AG04449 (cell line): Measurements from ENCODE around the gene FBLL1.
"Not testable (repeated sequence)": the region's sequence is repeated elsewhere in the genome, so short reads cannot be mapped to it uniquely, and the experiment has no call there.

Source experiments
- CTCF ChIA-PET: fragments of 350-600 bp; formaldehyde crosslinking; extraction: SDS; loops from one replicate; lab custom pipeline; 2021; ENCODE audit warnings: antibody characterized with exemption; lab: Yijun Ruan, JAX
- POLR2A ChIA-PET: fragments of 400-600, 350-600 bp; formaldehyde crosslinking; extraction: SDS; loops from one replicate; lab custom pipeline; 2020; ENCODE audit warnings: antibody characterized with exemption, inconsistent platforms; lab: Yijun Ruan, JAX
- DNase-seq: peaks from one replicate; pipeline ENCODE4 v3.0.0-alpha.2; 2010; ENCODE audit warnings: low read depth, low spot score
- H3K4me3 ChIP-seq: 2 replicates; pipeline ENCODE4 v1.5.1; 2011; ENCODE audit warnings: low read depth, mild to moderate bottlenecking, control low read depth, low read length
- TF ChIP-seq, protein P1 (sequence below): IDR thresholded peaks from one replicate; pipeline ENCODE4 v1.5.1; 2011; ENCODE audit warnings: mild to moderate bottlenecking, moderate library complexity, low read length, control low read depth, inconsistent platforms; ENCODE audit not compliant: insufficient read depth; ENCODE audit errors: missing control alignments

Gene FBLL1

DNA sequence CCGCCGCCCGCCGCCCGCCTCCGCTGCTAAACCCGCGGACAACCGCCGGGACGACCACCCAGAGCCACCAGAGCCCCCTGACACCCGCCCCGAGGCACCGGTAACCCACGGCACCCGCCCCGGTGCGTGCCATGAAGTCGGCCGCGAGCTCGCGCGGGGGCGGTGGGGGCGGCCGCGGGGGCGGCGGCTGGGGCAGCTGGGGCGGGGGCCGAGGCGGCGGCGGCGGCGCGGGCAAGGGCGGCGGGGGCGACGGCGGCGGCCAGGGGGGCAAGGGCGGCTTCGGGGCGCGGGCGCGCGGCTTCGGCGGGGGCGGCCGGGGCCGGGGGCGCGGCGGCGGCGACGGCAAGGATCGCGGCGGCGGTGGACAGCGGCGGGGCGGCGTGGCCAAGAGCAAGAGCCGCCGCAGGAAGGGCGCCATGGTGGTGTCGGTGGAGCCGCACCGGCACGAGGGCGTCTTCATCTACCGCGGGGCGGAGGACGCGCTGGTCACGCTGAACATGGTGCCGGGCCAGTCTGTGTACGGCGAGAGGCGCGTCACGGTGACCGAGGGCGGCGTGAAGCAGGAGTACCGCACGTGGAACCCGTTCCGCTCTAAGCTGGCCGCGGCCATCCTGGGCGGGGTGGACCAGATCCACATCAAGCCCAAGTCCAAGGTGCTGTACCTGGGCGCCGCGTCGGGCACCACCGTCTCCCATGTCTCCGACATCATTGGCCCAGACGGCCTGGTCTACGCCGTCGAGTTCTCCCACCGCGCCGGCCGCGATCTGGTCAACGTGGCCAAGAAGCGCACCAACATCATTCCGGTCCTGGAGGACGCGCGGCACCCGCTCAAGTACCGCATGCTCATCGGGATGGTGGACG is 499 bp downstream of the FBLL1 start:
- TF ChIP-seq, protein P1, sequence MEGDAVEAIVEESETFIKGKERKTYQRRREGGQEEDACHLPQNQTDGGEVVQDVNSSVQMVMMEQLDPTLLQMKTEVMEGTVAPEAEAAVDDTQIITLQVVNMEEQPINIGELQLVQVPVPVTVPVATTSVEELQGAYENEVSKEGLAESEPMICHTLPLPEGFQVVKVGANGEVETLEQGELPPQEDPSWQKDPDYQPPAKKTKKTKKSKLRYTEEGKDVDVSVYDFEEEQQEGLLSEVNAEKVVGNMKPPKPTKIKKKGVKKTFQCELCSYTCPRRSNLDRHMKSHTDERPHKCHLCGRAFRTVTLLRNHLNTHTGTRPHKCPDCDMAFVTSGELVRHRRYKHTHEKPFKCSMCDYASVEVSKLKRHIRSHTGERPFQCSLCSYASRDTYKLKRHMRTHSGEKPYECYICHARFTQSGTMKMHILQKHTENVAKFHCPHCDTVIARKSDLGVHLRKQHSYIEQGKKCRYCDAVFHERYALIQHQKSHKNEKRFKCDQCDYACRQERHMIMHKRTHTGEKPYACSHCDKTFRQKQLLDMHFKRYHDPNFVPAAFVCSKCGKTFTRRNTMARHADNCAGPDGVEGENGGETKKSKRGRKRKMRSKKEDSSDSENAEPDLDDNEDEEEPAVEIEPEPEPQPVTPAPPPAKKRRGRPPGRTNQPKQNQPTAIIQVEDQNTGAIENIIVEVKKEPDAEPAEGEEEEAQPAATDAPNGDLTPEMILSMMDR, result no peak
- DNase-seq, result no peak
- peak overlapping the region; percentile 52 for H3K4me3 ChIP-seq
- ChIA-PET CTCF (no interaction called here), POLR2A (no interaction called here)

DNA sequence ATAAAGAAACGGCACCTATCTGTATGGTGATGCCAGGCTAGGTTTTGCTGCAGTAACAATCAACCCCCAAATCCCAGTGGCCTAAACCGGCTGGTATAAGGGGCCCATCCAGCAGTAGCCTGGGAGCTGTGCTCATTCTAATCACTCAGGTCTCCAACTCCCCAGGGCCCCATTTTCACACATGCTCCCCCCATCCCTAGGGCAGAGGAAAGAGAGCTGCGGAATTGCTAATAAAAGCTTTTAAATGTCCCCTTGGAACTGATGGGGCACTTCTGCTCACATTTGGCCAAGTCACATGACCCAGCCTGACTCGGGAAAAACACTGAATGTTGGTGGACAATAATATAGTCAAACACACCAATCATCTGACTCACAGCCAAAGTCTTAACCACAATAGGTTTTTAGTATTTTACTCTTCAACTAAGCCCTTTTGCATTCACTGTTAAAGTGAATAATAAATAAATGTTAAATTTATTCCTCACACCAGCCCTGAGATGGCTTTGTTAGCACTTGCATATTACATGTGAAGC is 1.6 kb downstream of the FBLL1 start:
- DNase-seq, result no peak
- CTCF ChIA-PET, result no interaction called here
- POLR2A ChIA-PET, result no interaction called here
- H3K4me3 ChIP-seq, result no peak overlapping the region
- TF ChIP-seq, protein P1, result no peak

DNA sequence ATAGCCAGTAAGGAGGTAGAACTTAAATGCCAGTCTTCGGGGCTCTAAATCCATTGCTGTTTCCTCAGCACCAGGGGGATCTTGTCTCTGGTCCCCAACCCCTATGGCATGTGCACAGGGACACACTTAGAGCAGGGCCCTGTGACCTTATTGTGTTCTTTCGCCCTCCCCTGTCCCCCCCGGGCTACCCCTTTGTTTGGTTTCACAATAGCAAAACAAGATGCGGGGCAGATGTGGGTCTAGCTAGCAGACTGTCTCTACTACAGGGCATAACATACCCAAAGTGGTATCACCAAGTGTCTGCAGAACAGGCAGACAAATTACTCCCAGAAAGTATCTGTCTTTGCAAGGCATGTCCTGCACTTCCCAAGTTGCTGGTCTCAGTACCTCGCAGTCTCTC is 2.1 kb downstream of the FBLL1 start:
- no peak overlapping the region for H3K4me3 ChIP-seq
- ChIA-PET POLR2A (no interaction called here), CTCF (no interaction called here)
- DNase-seq, result no peak
- TF ChIP-seq, protein P1, result no peak

DNA sequence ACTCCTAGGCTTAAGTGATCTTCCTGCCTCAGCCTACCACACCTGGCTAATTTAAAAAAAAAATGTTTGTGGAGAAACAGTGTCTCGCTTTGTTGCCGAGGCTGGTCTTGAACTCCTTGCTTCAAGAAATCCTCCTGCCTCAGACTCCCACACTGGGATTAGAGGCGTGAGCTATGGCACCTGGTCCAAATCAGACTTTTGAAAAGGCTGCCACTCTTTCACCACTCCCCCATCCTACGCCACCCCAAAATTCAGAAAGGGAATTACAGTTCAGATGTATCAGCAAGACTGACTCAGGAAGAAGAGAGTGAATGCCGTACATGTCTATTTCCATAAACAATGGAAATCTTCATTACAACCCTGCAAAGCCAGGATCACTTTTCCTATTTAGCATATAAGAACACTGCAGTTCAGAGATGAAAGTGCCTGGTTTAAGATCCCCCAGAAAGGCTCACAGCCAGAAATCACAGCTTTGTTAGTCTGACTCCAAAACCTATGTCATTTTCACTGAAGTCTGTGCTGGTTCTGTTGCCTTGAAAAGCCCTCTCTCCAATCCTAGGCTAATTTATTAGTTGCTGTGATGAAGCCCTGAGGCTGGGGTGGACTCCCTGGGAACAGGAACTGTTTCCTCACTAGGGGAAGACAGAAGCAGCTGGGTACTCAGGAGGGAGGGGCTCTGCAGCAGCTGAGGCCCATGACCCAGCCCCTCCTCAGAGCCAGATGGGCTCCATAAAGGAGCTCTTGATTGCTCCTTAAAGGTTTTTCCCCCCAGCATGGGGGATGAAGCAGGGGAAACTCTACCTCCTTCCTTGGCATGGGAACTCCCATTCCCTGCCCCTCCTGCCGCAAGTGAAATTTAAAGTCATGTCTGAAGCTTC is 3.1 kb downstream of the FBLL1 start:
- TF ChIP-seq, protein P1, result no peak
- POLR2A ChIA-PET, result no interaction called here
- no peak for DNase-seq
- CTCF ChIA-PET, result interaction anchor here (0.8 kb wide), 1 partner anchor 14 kb away, joined by 3 read pairs; no protein-coding TSS in a partner anchor
- H3K4me3 ChIP-seq, result no peak overlapping the region

DNA sequence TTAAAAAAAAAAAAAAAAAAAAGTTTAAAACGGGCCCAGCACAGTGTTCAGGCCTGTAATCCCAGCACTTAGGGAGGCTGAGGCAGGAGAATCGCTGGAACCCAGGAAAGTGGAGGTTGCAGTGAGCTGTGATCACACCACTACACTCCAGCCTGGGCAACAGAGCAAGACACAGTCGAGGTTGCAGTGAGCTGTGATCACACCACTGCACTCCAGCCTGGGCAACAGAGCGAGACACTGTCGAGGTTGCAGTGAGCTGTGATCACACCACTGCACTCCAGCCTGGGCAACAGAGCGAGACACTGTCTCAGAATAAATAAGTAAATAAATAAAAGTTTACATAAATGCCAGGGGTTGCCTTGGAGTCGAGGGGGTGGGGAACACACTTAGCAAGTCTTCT is 5.2 kb downstream of the FBLL1 start:
- CTCF ChIA-PET, result interaction anchor here (1.0 kb wide), 1 partner anchor 264 kb away, joined by 3 read pairs; no protein-coding TSS in a partner anchor
- H3K4me3 ChIP-seq, POLR2A ChIA-PET, DNase-seq: not testable (repeated sequence)

DNA sequence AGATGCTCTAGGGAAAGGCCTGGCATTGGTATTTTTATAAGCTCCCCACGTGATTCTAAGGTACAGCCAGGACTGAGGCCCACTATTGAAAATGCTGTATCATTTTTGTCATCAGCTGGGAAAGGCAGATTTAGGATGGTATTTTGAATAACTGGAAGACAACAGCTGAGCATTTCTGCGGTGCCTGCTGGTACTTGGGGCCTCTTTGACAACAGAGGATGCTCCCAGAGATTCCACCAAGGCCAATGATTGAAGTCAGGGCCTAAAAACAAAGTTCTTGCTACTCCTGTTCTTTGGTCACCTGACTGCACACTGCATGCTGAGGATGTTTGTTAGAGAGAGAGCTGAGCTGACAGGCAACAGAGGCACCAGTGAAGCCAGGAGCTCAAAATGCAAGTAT is 8.1 kb downstream of the FBLL1 start:
- CTCF ChIA-PET, result no interaction called here
- POLR2A ChIA-PET, result interaction anchor here (1.1 kb wide), 1 partner anchor 50 kb away, joined by 4 read pairs; no protein-coding TSS in a partner anchor

More for the DNA sequence above, 8.1 kb downstream of the FBLL1 start:
- DNase-seq, result no peak
- no peak overlapping the region for H3K4me3 ChIP-seq
- TF ChIP-seq, protein P1, result no peak
